Middle frontal gyrus (tissue), 1 donor: Measurements from ENCODE around the gene ZNF669.
A peak's percentile ranks its signal among the peaks of the same experiment; 100 is the strongest.
"Not testable (repeated sequence)": the region's sequence is repeated elsewhere in the genome, so short reads cannot be mapped to it uniquely, and the experiment has no call there.

Experiments used
- DNase-seq: peaks from one replicate; pipeline ENCODE4 v3.0.0-alpha.2; 2015; ENCODE audit warnings: low spot score; ENCODE audit errors: extremely low spot score

ZNF669 gene

DNA sequence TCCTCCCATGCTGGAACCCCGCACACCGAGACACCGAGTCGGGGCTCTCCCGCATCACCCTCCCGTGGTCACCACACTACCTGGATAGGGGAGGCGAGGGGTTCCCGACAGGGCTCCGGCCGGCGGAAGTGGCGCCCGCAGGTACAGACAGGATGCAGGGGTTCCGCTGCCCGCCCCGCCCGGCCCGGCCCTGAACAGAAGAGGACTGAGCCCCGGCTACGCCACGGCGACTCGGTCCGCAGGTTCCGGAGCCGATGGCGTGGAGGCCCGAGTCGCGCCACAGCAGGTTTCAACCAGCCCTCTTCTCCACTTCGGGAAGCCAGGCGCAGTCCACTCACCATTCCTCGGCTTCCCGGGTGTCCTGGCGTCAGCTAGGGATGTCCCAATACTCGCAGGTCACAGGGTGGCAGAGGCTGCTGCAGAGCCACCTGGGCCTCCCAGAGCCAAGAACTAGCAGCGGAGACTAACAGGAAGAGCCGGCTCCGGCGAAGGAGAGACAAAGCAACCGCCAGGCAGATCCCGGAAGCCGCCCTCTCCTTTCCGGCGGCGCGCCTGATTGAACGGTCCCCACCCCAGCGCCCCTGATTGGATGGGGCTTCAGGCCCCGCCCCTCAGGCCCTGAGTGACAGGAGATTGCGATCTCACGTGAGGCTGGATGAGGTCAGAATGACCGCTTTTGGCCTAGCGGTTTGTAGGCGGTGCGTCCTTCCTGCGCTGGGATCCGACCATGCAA, at the start of gene ZNF669:
TSS of gene ZNF669 (minus strand) at position 498 of the 733 bp plus-strand sequence. CDS start at position 341, 157 bp downstream.
- DNase-seq, result peak; percentile 97

DNA sequence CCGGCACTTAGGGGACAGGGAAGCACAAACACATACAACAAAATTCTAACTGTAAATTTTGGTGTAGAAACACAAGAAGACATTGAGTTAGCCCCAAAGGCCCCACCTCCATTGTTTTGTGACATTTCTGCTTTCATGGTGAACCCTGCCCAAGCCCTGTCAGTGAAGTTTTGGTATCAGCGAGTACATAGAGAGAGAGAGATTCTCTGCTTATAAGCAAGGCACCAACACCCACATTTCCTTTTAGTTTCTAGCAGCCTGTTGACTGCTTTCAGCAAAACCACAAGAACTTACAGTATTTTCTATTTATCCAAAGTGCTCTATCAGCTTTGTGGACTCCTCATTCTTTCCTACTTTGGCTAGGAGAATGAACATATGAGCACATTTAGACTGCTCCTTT, 43.6 kb upstream of the ZNF669 start:
- no peak for DNase-seq

DNA sequence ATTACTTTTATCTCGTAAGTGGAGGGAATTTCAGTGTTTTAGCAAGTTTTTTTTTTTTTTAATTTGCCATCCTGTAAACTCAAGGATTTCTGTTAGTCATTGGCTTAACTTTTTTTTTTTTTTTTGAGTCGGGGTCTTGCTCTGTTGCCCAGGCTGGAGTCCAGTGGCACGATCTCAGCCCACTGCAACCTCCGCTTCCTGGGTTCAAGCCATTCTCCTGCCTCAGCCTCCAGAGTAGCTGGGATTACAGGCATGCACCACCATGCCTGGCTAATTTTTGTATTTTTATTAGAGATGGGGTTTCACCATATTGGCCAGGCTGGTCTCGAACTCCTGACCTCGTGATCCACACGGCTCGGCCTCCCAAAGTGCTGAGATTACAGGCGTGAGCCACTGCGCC, 43.0 kb upstream of the ZNF669 start:
- not testable (repeated sequence) for DNase-seq

DNA sequence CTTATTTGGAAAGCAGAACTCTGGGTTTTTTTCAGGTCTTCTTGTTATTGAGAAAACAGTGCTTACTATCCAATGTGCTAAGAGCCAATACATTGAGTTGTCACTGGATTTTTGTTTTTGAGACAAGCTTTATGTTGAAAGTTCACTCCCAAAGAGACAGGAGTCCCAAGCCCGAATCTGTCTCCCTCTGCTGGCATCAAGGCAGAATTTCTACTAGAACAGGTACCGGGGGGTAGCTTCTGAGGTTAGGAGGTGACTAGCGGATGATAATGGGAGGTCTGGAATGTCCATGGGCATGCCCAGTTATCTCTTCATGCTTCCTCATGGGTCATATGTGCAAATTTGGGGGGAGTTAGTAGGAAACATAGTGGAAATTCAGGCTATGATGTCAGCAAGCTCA, 42.5 kb upstream of the ZNF669 start:
- DNase-seq, result no peak

DNA sequence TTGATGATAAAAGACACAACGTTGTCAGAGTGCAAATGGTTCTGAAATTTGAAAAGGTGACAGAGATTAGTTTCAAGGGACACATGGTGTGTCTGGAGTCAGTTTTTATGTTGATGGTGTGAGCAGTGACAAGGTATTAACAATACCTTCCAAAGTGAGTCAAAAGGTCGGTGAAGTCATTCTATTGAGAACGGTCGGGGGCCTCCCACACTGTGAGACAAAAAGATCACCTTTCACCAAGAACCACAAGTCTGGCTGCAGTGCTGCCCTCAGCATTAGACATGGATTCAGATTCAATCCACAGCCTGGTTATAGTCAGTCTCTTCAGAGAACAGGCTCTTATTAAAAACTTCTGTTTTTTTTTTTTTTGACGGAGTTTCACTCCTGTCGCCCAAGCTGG, 41.1 kb upstream of the ZNF669 start:
- DNase-seq, result no peak

DNA sequence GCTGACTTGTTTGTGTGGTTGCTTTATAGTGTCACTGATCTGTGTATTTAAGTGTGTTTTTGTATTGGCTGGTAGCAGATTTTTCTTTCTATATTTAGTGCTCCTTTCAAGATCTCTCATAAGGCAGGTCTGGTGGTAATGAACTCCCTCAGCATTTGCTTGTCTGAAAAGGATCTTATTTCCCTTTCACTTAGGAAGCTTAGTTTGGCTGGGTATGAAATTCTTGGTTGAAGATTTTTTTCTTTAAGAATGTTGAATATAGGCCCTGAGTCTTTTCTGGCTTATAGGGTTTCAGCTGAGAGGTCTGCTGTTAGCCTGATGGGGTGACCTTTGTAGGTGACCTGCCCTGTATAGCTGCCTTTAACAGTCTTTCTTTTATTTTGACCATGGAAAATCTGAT, 35.4 kb upstream of the ZNF669 start:
- DNase-seq, result not testable (repeated sequence)

DNA sequence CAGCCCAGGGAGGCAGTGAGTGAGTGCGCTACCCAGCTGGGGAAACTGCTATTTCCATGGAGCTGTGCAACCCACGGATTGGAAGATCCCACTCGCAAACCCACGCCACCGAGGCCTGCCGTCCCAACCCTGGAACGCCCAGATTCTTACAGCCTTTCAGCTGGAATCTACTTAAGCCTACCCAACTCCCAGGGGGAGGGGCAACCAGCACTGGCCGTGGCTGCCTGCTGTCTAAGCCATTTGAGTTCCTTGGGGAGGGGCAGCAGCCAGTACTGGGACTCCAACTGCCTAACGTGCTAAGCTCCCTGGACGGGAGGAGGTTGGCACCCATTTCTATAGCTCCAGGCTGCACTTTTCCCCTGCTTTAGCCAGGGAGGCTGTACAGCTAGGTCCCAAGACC, 27.1 kb upstream of the ZNF669 start:
- DNase-seq, result no peak

DNA sequence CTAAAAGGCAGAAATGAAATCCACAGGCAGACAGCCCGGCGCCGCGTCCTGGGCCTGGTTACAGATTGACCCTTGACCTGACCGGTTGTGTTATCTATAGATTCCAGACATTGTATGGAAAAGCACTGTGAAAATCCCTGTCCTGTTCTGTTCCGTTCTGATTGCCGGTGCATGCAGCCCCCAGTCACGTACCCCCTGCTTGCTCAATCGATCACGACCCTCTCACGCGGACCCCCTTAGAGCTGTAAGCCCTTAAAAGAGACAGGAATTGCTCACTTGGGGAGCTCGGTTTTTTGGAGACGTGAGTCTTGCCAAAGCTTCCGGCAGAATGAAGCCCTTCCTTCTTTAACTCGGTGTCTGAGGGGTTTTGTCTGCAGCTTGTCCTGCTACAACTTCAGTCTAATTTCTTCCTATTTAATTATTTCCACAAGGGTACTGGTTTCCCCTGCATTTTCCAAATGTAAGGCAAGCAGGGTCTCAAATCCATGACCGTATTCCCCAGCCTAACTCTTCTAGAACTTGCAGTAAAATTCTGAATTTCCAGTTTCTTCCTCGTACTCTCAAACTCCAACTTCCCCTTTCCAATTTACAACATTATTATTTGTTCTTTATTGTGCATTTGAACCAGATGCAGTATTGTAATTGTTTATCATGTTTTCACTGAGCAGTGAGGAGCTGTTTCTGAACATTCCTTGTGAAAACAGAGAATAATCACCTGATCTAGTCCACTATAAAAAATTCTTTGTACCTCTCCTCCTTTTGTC, 23.5 kb upstream of the ZNF669 start:
- not testable (repeated sequence) for DNase-seq

DNA sequence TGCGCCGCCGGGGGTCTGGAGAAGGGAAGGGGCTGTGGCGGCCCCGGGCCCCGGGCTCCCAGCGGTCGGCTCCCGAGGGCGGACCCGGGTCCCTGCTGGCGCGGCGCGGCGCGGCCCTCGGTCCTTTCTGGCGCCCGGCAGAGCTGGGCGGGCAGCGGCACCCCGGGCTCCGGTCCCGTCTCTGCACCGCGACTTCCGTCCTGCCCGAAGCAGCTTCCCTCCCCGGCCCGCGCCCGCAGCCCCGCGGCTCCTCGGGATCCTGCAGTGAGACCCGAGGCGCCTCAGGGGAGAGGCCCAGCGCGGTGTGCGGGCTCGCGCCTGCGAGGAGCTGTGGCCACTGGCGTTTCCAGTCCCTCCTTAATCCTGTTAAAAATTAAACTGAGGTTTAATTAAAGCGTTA, 22.4 kb upstream of the ZNF669 start:
- not testable (repeated sequence) for DNase-seq

DNA sequence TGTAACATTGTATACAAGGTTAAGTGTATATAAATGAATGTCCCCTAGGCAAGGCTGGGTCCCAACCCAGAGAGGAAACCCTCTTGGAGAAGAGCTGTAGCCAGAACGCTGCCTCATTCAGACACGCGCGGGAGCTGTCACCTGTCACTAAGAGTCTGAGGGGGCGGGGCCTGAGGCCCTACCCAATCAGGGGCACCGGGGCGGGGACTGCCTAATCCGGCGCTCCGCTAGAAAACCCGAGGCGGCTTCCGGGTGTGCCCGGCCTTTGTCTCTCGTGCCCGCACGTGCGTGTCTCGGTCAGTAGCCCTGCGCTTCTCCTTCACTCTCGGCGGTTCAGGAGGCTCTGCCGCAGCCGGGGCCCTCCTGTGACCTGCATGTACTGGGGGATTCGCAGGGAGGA, 22.0 kb upstream of the ZNF669 start:
- not testable (repeated sequence) for DNase-seq

DNA sequence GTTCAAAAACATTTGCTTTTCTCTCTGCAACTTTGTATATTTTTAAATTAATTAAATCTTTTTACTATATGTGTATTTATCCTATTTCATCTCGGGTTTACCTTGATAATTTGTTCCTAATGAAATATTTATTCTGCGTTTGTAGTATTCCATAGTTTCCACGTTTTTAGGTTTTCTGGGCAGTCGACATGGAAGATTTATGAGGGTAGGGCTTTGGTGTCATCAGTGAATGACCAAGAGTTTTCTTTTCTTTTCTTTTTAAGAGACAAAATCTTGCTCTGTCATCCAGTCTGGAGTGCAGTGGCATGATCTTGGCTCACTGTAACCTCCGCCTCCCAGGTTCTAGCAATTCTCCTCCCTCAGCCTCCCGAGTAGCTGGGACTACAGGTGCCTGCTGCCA, 17.2 kb upstream of the ZNF669 start:
- no peak for DNase-seq

DNA sequence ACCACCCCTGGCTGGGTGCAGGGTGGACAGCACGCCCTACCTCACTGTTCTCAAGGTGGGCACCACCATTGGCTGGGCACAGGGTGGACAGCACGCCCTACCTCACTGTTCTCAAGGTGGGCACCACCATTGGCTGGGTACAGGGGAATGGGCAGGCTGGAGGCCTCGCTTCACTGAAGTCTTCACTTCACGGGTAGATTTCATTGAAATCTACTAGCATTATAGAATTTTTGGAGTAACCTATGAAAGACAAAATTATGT, 16.2 kb upstream of the ZNF669 start:
- not testable (repeated sequence) for DNase-seq

DNA sequence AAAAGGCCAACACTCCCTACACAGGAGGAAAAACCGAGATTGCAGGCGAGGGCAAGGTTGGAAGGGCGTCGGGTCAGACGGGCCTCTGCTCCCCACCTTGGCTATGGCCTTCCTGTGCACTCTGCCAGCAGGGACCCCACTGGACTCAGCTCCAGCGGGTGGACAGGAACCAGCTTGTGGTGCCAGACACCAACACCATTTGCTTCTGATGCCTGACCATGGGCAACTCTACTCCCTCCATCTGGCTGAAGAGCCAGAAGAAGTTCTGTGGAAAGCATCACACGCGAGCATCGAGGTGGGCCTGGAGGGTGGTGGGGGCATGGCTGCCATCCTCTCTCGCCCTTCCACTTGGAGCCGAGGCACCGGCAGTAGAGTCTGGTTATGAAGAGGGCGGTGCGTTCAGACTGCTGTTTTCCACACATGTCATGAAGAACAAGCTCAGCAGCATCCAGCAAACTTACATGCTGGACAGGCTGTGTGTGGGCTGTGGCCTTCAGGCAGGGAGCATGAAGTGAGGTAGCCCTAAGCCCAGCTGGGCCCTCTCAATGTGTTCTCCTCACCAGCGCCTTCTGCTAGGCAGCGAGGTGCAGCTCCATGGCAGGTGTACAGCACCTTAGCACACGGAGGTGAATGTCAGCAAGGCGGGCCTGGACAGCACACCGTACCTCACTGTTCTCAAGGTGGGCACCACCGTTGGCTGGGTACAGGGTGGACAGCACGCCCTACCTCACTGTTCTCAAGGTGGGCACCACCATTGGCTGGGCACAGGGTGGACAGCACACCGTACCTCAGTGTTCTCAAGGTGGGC, 15.6 kb upstream of the ZNF669 start:
- DNase-seq, result no peak

DNA sequence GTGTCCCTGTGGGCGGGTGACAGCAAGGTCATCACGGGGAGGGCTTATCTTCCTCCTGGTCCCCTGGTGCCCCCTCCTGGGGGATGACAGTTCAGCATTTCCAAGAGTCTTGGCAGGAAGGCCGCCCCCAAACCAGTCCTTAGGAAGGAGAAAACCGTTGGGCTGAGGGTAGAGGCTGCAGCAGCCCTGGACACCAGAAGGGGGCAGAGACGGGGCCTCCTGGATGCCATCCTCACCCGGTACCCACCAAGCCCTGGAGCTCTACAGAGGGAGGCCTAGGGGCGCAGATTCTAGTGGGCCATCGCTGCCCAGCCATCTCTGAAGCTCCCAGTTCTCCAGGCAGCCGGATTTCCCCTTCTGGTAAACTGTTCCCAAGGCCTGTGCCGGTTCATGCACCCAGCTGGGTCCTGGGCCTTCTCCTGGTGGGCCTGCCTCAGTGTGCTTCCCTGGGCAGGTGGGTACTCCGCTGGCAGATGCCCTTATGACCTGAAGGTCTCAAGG, 14.8 kb upstream of the ZNF669 start:
- DNase-seq, result no peak

DNA sequence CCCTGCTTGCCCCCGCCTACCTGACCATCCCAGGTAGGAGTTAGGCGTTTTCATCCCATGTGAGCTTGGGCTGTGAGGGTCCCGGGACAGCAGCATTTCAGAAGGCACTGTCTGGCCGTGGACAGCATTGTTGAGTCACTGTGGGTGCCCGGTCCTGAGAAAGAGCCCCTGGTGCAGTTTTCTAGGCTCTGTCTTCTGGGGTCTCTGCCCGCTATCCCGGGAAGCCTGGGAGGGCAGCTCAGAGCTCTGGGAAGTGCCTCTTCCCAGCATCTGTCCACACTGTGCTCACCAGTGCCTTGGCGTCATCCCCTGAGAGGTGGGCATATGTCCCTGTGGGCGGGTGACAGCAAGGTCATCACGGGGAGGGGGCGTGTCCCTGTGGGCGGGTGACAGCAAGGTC, 11.4 kb upstream of the ZNF669 start:
- DNase-seq, result no peak

DNA sequence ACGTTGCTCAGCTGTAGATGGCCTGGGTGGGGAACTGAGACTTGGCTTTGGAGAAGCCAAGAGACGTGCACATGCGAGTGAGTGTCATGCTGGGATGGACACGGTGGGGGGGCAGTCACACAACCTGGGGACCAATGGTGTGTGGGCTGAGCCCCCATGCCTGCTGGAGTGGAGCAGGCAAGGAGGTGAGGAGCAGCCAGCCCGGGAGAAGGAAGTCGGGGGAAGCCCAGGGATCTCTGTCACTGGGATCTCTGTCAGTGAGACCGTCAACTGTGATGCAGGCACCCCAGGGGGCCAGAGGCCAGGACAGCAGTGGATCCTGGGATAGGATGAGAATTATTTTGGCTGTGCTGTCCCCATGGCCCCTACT, 11.0 kb upstream of the ZNF669 start:
- DNase-seq, result no peak

DNA sequence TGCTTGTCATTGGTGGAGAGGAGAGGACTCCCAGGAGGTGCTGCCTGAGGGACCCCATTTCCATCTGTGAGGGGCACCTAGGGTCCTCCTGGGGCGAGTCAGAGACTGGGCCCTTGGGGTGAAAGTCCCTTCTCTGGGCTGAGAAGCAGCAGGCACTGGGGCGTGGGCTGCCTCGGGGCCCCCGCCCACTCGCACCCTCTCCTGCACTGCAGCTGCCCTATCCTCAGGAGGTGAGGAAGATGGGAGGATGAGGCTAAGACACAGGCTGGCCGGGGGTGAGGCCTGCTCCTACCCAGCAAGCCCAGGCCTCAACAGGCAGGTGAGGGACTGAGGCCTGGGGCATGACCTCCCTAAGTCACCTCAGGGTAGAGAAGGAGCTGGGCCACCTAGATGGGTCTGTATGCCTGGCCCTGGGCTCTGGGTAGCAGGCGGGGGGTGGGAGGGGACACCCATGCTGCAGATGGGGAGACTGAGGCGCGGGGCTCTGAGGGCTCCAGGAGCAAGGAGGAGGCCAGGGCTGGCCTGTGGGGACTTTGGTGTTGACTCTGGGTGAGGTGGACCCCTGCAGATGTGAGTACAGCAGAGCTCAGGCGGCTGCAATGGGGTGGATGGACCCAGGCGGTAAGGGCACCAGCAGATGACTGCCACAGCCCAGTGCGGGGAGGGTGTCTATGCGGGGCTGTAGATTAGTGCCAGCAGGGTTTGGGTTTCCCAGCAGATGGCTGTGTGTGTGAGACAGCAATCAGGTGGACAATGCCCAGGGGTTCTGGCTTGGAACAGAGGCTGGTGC, 10.4 kb upstream of the ZNF669 start:
- no peak for DNase-seq

DNA sequence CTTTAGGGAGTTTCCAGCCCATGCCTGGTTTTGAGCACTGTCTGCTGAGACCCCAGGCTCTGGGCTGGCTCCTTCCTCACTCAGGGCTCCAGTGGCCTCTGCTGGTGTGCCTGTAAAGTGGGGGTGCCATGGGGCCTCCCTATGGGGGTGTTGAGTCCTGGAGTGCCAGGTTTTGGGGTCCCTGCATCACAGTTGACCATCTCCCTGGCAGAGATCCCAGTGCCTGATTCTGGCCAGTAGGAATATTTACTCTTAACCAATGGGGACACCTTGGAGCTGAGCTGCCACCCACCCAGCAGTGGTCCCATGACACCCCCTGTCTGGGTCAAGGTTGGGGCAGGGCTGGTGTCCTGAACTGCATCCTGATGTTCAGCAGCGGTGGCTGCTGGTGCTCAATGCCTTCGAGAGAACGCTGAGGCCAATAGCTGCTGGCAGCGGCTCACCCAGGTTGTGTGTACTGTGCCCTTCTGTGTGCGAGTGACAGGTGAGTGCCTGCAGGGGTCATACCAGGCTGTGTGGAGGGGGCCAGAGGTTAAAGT, 9.6 kb upstream of the ZNF669 start:
- no peak for DNase-seq

DNA sequence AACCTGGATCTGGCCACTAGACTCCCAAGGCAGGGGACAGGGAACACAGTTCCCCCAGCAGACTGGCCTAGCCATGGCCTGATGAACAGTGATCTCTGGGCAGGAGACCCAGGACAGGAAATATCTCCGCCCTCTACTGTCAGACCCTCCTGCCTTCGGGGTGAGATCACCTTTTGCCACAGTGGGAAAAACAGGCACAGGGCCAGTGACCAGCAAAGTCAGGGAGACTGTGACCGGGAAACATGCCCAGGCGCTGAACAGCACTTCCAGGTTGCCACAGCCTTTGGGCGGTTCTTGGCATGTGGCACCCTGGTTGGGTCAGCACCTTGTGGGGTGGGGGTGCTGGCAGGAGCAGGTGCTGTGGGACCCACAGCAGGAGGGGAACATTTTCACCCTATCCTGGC, 8.9 kb upstream of the ZNF669 start:
- DNase-seq, result no peak

DNA sequence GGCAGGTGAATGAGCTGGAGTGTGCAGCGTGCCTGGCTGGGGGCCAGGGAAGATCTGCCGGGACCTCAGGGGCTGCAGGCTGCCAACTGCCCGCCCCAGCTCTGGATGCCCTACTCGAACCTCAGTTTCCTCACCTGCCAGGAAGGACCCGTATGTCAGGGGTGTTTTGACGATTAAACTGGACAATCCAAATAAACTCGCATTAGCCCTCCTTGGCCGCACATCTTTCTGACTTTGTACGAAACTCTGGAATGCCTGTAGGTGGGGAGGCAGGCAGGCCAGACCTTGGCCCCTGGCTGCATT, 8.3 kb upstream of the ZNF669 start:
- no peak for DNase-seq
